BLaER1 treated with 17β-estradiol and CSF1 and Interleukin-3, amounts not matched to agents 10 nM and 100 nM (cell line): ENCODE results near the gene EHBP1L1.

Source experiments
- H3K27ac ChIP-seq, 11 experiments: shearing (Covaris generic); formaldehyde crosslinking; 2 replicates each; pipeline ENCODE4 v1.8.1; 2022
- H3K27me3 ChIP-seq, 11 experiments: shearing (Covaris generic); formaldehyde crosslinking; 2 replicates each; pipeline ENCODE4 v1.8.1; 2022
- H3K36me3 ChIP-seq, 11 experiments: shearing (Covaris generic); formaldehyde crosslinking; 2 replicates each; pipeline ENCODE4 v1.8.1; 2022
- H3K4me1 ChIP-seq, 10 experiments: shearing (Covaris generic); formaldehyde crosslinking; 2 replicates each; pipeline ENCODE4 v1.8.1; 2022
- H3K4me2 ChIP-seq, 11 experiments: shearing (Covaris generic); formaldehyde crosslinking; 2 replicates each; pipeline ENCODE4 v1.8.1; 2022
- H3K4me3 ChIP-seq, 10 experiments: shearing (Covaris generic); formaldehyde crosslinking; 2 replicates each; pipeline ENCODE4 v1.8.1; 2022
- H3K9ac ChIP-seq, 11 experiments: shearing (Covaris generic); formaldehyde crosslinking; 2 replicates each; pipeline ENCODE4 v1.8.1; 2022
- H3K9me3 ChIP-seq, 11 experiments: shearing (Covaris generic); formaldehyde crosslinking; replicated peaks in 1 of 11; 2 replicates each; pipeline ENCODE4 v1.8.1; 2022
- H4K20me1 ChIP-seq, 11 experiments: shearing (Covaris generic); formaldehyde crosslinking; 2 replicates each; pipeline ENCODE4 v1.8.1; 2022
- Cebpa-rat ChIP-seq, 11 experiments: shearing (Covaris generic); IDR thresholded peaks; 2 replicates each; pipeline ENCODE4 v1.8.1; 2022

The EHBP1L1 gene

GRCh38 chr11:65607614-65608426, 32.0 kb downstream of the EHBP1L1 start:
- Histone ChIP-seq H3K27me3 (no peaks in the 10 kb centered on the region), H3K4me1 (peaks cover 43 to 58% (median 51%) of the 10 kb centered on the region in 10 experiments), H3K4me2 (no peak overlapping the region), H3K9me3 (no peaks in the 10 kb centered on the region), H3K9ac (0 out of 22 replicates have a peak overlapping the region, but pooled peaks of 1 of the 11 experiments have one; percentile 1), H3K36me3 (peaks cover 72 to 97% (median 89%) of the 10 kb centered on the region in 11 experiments), H3K27ac (no peak overlapping the region), H3K4me3 (no peak overlapping the region), H4K20me1 (peaks cover 46 to 100% (median 89%) of the 10 kb centered on the region in 11 experiments)
- no peak for TF ChIP-seq Cebpa-rat (IDR thresholded peaks at IDR 0.05)

DNA sequence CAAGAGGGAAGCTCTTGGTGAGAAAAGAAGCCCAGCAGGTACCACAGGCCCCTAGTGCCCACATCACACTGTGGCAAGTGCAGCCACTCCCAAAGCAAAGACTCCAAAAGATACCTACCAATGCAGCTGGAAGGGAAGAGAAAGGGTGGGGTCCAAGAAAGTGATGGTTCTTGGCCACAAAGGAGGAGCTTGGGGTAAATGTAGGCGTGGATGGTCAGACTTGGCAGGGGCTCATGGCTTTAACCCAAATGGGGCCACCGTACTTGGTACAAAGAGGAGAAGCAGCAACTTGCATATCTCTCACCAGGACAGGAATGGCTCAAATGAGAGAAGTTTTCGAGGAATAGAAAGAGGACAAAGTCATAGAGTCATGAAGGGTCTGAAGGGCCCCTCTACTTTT, 33.4 kb downstream of the EHBP1L1 start:
- peak overlapping the region in 9 of 11 experiments; percentile 3 to 95 (median 90); a peak in 9 of 22 replicates for H3K9ac ChIP-seq
- H3K27me3 ChIP-seq = no peaks in the 10 kb centered on the region
- H3K4me1 ChIP-seq = peaks cover 39 to 63% (median 46%) of the 10 kb centered on the region in 10 experiments
- no peak for TF ChIP-seq Cebpa-rat (IDR thresholded peaks at IDR 0.05)
- H3K4me3 ChIP-seq = peak overlapping the region in 1 of 10 experiments; percentile 91; a peak in 2 of 20 replicates
- H3K9me3 ChIP-seq = no peaks in the 10 kb centered on the region
- peaks cover 58 to 86% (median 78%) of the 10 kb centered on the region in 11 experiments for H3K36me3 ChIP-seq
- H3K4me2 ChIP-seq = peak overlapping the region; percentile 97 to 100 (median 100); a peak in 15 of 22 replicates
- H3K27ac ChIP-seq = peak overlapping the region in 1 of 11 experiments; percentile 25; a peak in 1 of 22 replicates
- H4K20me1 ChIP-seq = peaks cover 53 to 96% (median 86%) of the 10 kb centered on the region in 11 experiments

DNA sequence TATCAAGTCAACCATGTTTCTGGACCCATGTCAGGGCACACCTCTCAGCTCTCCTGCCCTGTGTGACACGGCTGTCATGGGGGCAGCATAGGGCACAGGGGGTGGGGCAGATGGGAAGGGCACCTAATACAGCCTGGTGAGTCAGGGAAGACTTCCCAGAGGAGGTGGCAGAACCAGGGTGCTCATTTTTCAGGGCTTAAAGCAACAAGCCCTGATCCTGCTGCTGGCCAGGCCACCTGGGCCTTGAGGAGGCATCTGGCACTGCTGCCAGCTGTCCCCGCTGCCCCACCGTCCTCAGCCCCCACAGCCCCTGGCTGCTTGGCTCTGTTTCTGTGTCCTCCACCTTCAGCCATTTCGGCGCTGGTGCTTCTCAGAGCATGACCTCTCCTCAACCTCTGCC, 33.8 kb downstream of the EHBP1L1 start:
- Histone ChIP-seq H3K4me1 (peaks cover 38 to 63% (median 45%) of the 10 kb centered on the region in 10 experiments), H3K9ac (peak overlapping the region in 9 of 11 experiments; percentile 11 to 95 (median 91); a peak in 13 of 22 replicates), H3K36me3 (peaks cover 54 to 82% (median 74%) of the 10 kb centered on the region in 11 experiments), H3K9me3 (no peaks in the 10 kb centered on the region), H3K4me3 (peak overlapping the region in 4 of 10 experiments; percentile 88 to 96 (median 92); a peak in 3 of 20 replicates), H3K27me3 (no peaks in the 10 kb centered on the region), H4K20me1 (peaks cover 53 to 92% (median 85%) of the 10 kb centered on the region in 11 experiments), H3K4me2 (peak overlapping the region; percentile 97 to 100 (median 100); a peak in 20 of 22 replicates), H3K27ac (peak overlapping the region in 2 of 11 experiments; percentile 2 to 6; a peak in 4 of 22 replicates)
- TF ChIP-seq Cebpa-rat (IDR thresholded peaks at IDR 0.05) = no peak

DNA sequence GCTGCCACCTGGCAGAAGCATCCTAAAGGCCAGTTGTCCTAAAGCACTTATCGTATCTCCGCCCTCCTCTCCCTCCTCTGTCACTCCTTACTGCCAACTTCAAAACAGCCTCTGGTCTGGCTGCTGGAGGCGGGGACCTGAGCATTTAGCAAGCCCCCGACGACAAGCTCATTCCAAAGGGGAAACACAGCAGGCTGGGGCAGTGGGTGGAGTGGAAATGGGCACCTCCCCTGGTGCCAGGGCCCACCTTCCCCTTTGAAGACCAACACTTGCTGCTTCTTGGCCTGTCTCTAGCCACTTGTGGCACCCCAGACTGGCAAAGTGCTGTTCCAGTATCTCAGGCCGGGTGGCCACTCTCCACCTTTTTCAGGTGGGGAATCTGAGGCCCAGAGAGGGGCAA, 34.6 kb downstream of the EHBP1L1 start:
- peak overlapping the region in 9 of 10 experiments; percentile 81 to 98 (median 96); a peak in 13 of 20 replicates for H3K4me3 ChIP-seq

GRCh38 chr11:65611028-65611757, 35.3 kb downstream of the EHBP1L1 start:
- H4K20me1 ChIP-seq = peaks cover 54 to 80% (median 75%) of the 10 kb centered on the region in 11 experiments
- peak overlapping the region; percentile 63 to 93 (median 88) for H3K27ac ChIP-seq
- peaks cover 39 to 67% (median 59%) of the 10 kb centered on the region in 11 experiments for H3K36me3 ChIP-seq
- peak overlapping the region; percentile 89 to 95 (median 92) for H3K9ac ChIP-seq
- H3K9me3 ChIP-seq = no peaks in the 10 kb centered on the region
- peak overlapping the region; percentile 81 to 98 (median 95) for H3K4me3 ChIP-seq
- TF ChIP-seq Cebpa-rat (IDR thresholded peaks at IDR 0.05) = no peak
- H3K4me1 ChIP-seq = peaks cover 38 to 63% (median 45%) of the 10 kb centered on the region in 10 experiments
- no peaks in the 10 kb centered on the region for H3K27me3 ChIP-seq
- peak overlapping the region; percentile 97 to 100 (median 100) for H3K4me2 ChIP-seq

More for the DNA sequence above, 34.6 kb downstream of the EHBP1L1 start:
- Histone ChIP-seq H3K4me2 (peak overlapping the region; percentile 97 to 100 (median 100)), H3K27ac (peak overlapping the region; percentile 63 to 93 (median 88); a peak in 20 of 22 replicates), H3K9ac (peak overlapping the region; percentile 89 to 95 (median 92)), H4K20me1 (peaks cover 53 to 85% (median 79%) of the 10 kb centered on the region in 11 experiments), H3K27me3 (no peaks in the 10 kb centered on the region), H3K36me3 (peaks cover 47 to 75% (median 67%) of the 10 kb centered on the region in 11 experiments), H3K9me3 (no peaks in the 10 kb centered on the region), H3K4me1 (peaks cover 38 to 63% (median 45%) of the 10 kb centered on the region in 10 experiments)
- no peak for TF ChIP-seq Cebpa-rat (IDR thresholded peaks at IDR 0.05)

GRCh38 chr11:65611758-65612603, 36.1 kb downstream of the EHBP1L1 start:
- Histone ChIP-seq H3K4me3 (peak overlapping the region; percentile 81 to 98 (median 95)), H3K9me3 (no peaks in the 10 kb centered on the region), H3K4me1 (peaks cover 46 to 64% (median 52%) of the 10 kb centered on the region in 10 experiments), H3K4me2 (peak overlapping the region; percentile 97 to 100 (median 100)), H4K20me1 (peaks cover 56 to 80% (median 75%) of the 10 kb centered on the region in 11 experiments; a peak in 21 of 22 replicates), H3K36me3 (peaks cover 32 to 61% (median 54%) of the 10 kb centered on the region in 11 experiments), H3K27me3 (no peaks in the 10 kb centered on the region), H3K9ac (peak overlapping the region; percentile 89 to 95 (median 92)), H3K27ac (peak overlapping the region; percentile 77 to 93 (median 88); a peak in 21 of 22 replicates)
- TF ChIP-seq Cebpa-rat (IDR thresholded peaks at IDR 0.05) = no peak

GRCh38 chr11:65612691-65613090, 36.8 kb downstream of the EHBP1L1 start:
- Histone ChIP-seq H3K4me3 (peak overlapping the region; percentile 81 to 98 (median 95)), H3K4me2 (peak overlapping the region; percentile 97 to 100 (median 100)), H4K20me1 (peaks cover 55 to 80% (median 75%) of the 10 kb centered on the region in 11 experiments; a peak in 21 of 22 replicates), H3K9ac (peak overlapping the region; percentile 89 to 95 (median 92)), H3K27me3 (no peaks in the 10 kb centered on the region), H3K4me1 (peaks cover 53 to 65% (median 59%) of the 10 kb centered on the region in 10 experiments), H3K9me3 (no peaks in the 10 kb centered on the region), H3K36me3 (peaks cover 32 to 61% (median 54%) of the 10 kb centered on the region in 11 experiments), H3K27ac (peak overlapping the region; percentile 77 to 93 (median 88); a peak in 17 of 22 replicates)
- no peak for TF ChIP-seq Cebpa-rat (IDR thresholded peaks at IDR 0.05)
